Stimulated activated CD8-positive, alpha-beta memory T cell treated with anti-CD3 and anti-CD28 coated beads, Interleukin-12 subunit alpha, Interleukin-12 subunit beta, amount 100 ng/mL, for 1 hour (primary cell): ENCODE results near the gene SLC6A11.

Source experiments
- DNase-seq: peaks from one replicate; pipeline ENCODE4 v3.0.0-alpha.2; 2020; ENCODE audit warnings: low read depth

The SLC6A11 gene

GRCh38 chr3:10981031-10981430, 165.0 kb downstream of the SLC6A11 start:
- no peak for DNase-seq

DNA sequence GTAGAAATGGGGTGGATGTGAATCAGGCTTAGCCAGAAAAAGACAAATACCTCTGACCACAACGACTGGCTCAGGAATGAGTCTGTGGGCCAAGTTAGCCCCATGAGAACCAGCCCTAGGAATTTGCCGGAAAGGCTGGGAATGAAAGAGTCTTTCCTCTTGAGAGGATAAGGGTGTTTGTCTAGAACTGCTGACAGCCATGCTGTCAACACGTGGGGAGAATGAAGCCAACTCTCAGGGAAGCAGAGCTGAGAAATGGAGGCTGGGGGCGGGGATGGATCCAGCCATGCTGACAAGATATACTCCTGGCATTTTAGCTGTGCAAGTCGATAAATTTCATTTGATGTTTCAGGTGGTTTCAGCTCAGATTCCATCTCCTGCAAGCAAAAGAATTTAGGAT, 165.9 kb downstream of the SLC6A11 start:
- no peak for DNase-seq

DNA sequence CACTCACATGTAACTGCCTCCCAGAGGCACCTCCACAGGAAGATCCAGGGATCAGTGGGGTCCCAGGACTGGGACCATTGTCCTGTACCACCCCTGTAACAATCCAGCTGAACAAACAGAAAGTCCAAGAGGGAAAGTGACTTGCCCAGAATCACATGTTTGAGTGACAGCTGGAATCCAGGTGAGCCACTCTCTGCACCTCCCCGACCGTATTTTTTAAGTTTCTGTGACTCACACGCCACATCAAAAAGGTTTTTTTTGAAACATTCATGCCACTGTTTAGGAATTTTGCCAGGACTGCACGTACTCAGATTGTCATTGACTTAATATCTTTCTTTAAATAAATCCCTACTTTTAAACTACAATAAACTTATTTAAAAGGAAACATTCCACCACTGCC, 166.8 kb downstream of the SLC6A11 start:
- DNase-seq, result no peak

DNA sequence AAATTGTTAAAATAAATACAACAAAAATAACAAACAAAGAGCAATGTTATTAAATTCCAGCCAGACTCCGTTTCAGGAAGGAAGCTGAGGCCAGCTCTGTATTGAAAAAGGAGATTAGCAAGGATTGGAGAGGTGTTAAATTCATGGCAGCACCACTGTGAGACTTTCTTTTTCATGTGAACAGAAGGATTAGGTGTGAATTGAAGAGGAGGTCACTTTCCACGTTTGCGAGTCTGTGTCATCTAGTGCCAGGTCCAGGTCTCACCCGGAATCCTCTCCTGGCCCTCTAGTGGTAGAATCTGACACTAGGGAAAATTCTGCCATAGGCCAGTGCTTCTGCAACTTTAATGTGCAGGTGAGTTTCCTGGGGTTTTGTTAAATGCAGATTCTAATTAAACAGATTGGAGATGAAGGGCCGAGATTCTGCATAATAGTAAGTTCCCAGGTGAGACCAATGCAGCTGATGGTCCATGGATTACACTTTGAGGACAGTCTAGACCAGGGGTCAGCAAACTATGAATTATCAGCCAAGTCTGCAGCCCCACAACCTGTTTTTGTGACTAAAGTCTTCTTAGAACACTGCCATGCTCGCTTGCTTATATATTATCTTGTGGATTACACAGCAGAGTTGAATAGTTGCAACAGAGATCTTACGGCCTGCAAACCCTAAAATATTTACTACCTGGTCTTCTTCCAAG, 167.3 kb downstream of the SLC6A11 start:
- DNase-seq, result no peak

- DNase-seq, result no peak
Observed at GRCh38 chr3:10984371-10984896, 168.4 kb downstream of the SLC6A11 start.

DNA sequence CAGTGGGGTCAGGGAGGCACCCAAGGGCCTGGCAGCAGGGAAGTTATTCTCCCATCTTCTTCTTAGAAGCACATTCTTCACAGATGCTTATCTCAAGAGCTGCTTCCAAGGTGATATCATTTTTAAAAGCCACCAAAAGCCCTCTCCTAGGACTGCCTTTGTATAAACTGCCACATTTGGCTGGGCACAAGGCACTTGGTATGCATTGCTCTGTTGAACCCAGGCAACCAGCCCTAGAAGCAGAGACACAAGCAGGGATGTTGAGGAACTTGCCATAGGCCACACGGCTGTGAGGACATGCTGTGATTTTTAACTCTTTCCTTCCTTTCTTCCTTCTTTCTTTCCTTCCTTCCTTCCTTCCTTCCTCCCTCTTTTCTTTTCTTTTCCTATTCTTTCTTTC, 169.2 kb downstream of the SLC6A11 start:
- no peak for DNase-seq

GRCh38 chr3:10986592-10986991, 170.6 kb downstream of the SLC6A11 start:
- no peak for DNase-seq

DNA sequence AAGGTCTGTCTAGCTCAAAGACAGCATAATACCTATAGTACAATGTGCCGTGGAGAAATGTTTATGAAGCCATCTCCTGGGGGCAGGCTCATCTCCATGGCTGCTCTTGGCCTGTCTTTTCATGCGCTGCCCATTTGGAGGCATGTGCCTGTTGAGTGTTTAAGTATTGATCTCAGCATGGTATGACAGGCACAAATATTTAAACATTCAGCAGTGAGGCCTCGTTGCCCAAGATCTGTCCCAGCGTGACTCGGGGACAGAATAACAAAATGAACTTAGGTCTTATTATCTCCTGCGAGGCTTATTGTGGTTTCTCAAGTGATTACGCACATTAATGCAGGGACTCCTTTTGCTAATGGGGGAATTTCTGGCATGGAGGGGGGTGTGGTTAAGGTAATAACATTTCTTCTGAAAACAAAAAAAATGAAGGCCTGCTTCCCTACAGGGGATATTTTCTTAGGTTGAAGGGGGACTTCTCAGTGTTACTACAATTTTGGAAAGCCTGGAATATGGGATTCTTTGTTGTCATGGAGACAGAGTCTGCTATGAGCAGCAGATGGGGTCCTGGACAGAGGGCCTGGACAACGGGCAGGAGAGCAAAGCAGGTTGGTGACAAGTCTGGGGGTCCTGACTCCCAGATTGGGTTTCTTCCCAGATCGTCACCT, 172.1 kb downstream of the SLC6A11 start:
- DNase-seq, result no peak

GRCh38 chr3:10988991-10989484, 173.0 kb downstream of the SLC6A11 start:
- DNase-seq, result no peak
